Right lobe of liver (tissue), 6 donors: ENCODE data around the gene RBP2. TPM values are rescaled to one million over a fixed set of nuclear protein-coding genes. Genes with fewer than 3 reads are reported as not detected.

Experiments used
- ATAC-seq, 4 donors: fragments of 200-7000 bp; cut with Tn5 transposase; one replicate each; pipeline ENCODE4 v1.9.1; 2020; ENCODE audit warnings: mild to moderate bottlenecking in 4 of 4, moderate library complexity in 4 of 4
- DNase-seq, 3 donors: peaks; one replicate each; pipeline ENCODE4 v3.0.0-alpha.2; 2020
- H3K27ac ChIP-seq, 3 donors: fragments of 200-600 bp; one replicate each; pipeline ENCODE4 v1.8.0; 2022
- H3K27me3 ChIP-seq, 2 donors: fragments of 200-600 bp; one replicate each; pipeline ENCODE4 v1.8.0; 2022
- H3K36me3 ChIP-seq, 4 donors: fragments of 200-600 bp; sonication (generic) in 1 of 4; one replicate each; pipeline versions ENCODE4 v1.5.1 to v1.8.0; 2017 to 2022; ENCODE audit warnings: control low read depth in 1 of 4
- H3K4me1 ChIP-seq, 4 donors: fragments of 200-600 bp; sonication (generic) in 1 of 4; one replicate each; pipeline versions ENCODE4 v1.5.1 to v1.8.0; 2017 to 2022; ENCODE audit warnings: control low read depth in 1 of 4
- H3K4me3 ChIP-seq, 3 donors: fragments of 200-600 bp; one replicate each; pipeline ENCODE4 v1.8.0; 2022
- H3K9me3 ChIP-seq, 4 donors: fragments of 200-600 bp; sonication (generic) in 1 of 4; one replicate each; pipeline versions ENCODE4 v1.5.1 to v1.8.0; 2017 to 2022; ENCODE audit warnings: control low read depth in 1 of 4
- CTCF ChIP-seq, 4 donors: fragments of 200-600 bp in 3 of 4; fragments of 450-650 bp in 1 of 4; IDR thresholded peaks; one replicate each; pipeline versions ENCODE4 v1.5.1 to v1.8.0; 2016 to 2022; ENCODE audit warnings: antibody characterized with exemption in 4 of 4, mild to moderate bottlenecking in 2 of 4
- POLR2A ChIP-seq: fragments of 450-650 bp; IDR thresholded peaks from one replicate; pipeline ENCODE4 v1.6.1; 2017; ENCODE audit warnings: antibody characterized with exemption, mild to moderate bottlenecking
- WGBS: methylation state at CpG from one replicate; pipeline ENCODE4 v1.1.6; 2018; ENCODE audit warnings: low coverage, low lambda C conversion rate; ENCODE audit not compliant: insufficient coverage; ENCODE audit errors: missing lambda C conversion rate; 5-methylcytosine and 5-hydroxymethylcytosine counted together
- intact Hi-C, 2 donors: fragments of 100-400 bp; cut with DNase I; formaldehyde crosslinking; loops; one replicate each; pipeline versions ENCODE4 v1.11.2 to v1.14.1; 2022
- total RNA-seq, 6 experiments: library from RNA; depleted of rRNA in 2 of 6; stranded (reverse); fragments of >200 nt in 2 of 6; fragmentation: NEBNext Ultra II Directional in 3 of 6; extraction: Animal tissue kit (Norgen Biotek cat#: 25700) in 3 of 6; gene quantifications; one replicate each; pipeline versions ENCODE4 v1.1.0 to v1.2.4, GENCODE V29; 2016 to 2023
- donor health status: DM: no; HTN: yes; CAD: no.
- donor health status: DM: no; HTN: no; CAD: no.
- donor health status: DM: no; HTN: no; CAD: no.
- donor health status: DM: no; HTN: yes; CAD: no.
- donor health status: DM: no; HTN: yes; CAD: no.

RBP2 gene
- total RNA-seq, 6 experiments from 2014 or later: not detected

DNA sequence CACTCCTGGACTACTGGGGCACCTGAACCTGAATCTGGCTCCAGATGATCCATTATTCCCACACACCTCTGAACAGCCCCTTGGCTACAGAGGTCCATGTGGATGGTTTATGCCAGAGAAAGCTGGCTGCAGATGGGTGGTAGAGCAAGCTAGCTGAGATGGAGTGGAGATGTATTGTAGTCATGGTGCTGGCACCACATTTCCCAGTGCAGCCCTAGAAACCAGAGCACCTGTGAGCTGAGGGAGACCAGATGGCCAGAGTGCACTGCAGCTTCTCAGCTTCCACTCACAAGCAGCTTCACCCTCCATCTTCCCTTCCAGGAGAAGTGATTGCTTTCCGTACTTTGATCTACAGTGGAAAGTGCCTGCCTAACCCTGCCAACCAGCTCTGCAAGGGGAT lies 33.3 kb upstream of the RBP2 start:
- no peaks in the 10 kb centered on the region for H3K4me1 ChIP-seq
- H3K36me3 ChIP-seq: no peaks in the 10 kb centered on the region
- ATAC-seq: no peak
- DNase-seq: no peak
- no peaks in the 10 kb centered on the region for H3K27me3 ChIP-seq
- no peaks in the 10 kb centered on the region for H3K9me3 ChIP-seq
- no peak for TF ChIP-seq CTCF (IDR thresholded peaks at IDR 0.05)
- H3K27ac ChIP-seq: no peak overlapping the region
- intact Hi-C loops: no loop called here
- 100% methylated on average over 1 of the region's 1 CpG for WGBS
- no peak overlapping the region for H3K4me3 ChIP-seq

DNA sequence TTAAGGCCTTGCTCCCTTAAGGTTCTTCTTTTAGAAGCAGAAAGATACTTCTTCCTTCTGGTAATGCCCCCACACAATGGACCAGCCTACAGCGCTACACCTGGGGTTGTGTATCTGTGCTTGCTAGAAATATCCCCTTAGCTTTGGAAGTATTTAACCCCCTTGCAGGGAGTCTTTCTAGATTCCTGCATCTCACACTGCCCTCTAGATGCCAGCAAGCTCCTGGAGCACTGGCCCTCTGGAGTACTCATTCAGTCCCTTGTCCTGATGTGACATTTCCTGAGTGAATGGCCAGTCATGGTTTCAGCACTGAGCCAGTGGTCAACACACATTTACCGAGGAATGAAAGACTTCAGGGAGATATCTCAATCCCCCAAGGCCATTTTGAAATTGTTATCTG lies 30.4 kb upstream of the RBP2 start:
- Histone ChIP-seq H3K36me3 (no peaks in the 10 kb centered on the region), H3K27ac (no peak overlapping the region), H3K4me1 (peaks cover 0 to 4% (median 0%) of the 10 kb centered on the region in 4 donors), H3K9me3 (no peaks in the 10 kb centered on the region), H3K4me3 (no peak overlapping the region), H3K27me3 (no peaks in the 10 kb centered on the region)
- no peak for TF ChIP-seq CTCF (IDR thresholded peaks at IDR 0.05)
- no peak for TF ChIP-seq POLR2A
- DNase-seq (no peak), ATAC-seq (peak in 3 of 4 donors; percentile 22 to 59 (median 30))
- intact Hi-C loops: no loop called here
- WGBS: 25% methylated on average over 1 of the region's 2 CpGs

- intact Hi-C loops: no loop called here
- Histone ChIP-seq H3K27ac (no peak overlapping the region), H3K36me3 (no peaks in the 10 kb centered on the region), H3K4me3 (no peak overlapping the region), H3K4me1 (peaks cover 0 to 4% (median 0%) of the 10 kb centered on the region in 4 donors), H3K9me3 (no peaks in the 10 kb centered on the region), H3K27me3 (no peaks in the 10 kb centered on the region)
- DNase-seq (no peak), ATAC-seq (peak in 2 of 4 donors; percentile 23 to 64)
- WGBS: 64% methylated on average over 2 of the region's 2 CpGs
- no peak for TF ChIP-seq POLR2A
- no peak for TF ChIP-seq CTCF (IDR thresholded peaks at IDR 0.05)
Observed at GRCh38 chr3:139505829-139506386, 29.6 kb upstream of the RBP2 start.

- ATAC-seq: peak in 1 of 4 donors; percentile 55
- 60% methylated on average over 2 of the region's 2 CpGs for WGBS
Observed at GRCh38 chr3:139499536-139499935, 23.2 kb upstream of the RBP2 start.

More at GRCh38 chr3:139499536-139499935, 23.2 kb upstream of the RBP2 start:
- intact Hi-C loops: no loop called here
- H3K27me3 ChIP-seq: no peaks in the 10 kb centered on the region
- peaks cover 0 to 4% (median 0%) of the 10 kb centered on the region in 4 donors for H3K4me1 ChIP-seq
- no peak for DNase-seq
- no peaks in the 10 kb centered on the region for H3K36me3 ChIP-seq
- H3K27ac ChIP-seq: no peak overlapping the region
- H3K4me3 ChIP-seq: no peak overlapping the region
- TF ChIP-seq CTCF (IDR thresholded peaks at IDR 0.05) (no peak), POLR2A (no peak)
- no peaks in the 10 kb centered on the region for H3K9me3 ChIP-seq
